NCI-H1694 treated with DMSO at 0.1 percent for 48 hours (cell line): Measurements from ENCODE around the gene NFAM1.

Experiments
- DNase-seq: peaks from one replicate; lab custom pipeline; 2025; lab: John Stamatoyannopoulos, UW

NFAM1 gene

GRCh38 chr22:42416671-42417230 is 15.5 kb downstream of the NFAM1 start:
- DNase-seq = no peak

- no peak for DNase-seq
Measured at GRCh38 chr22:42414565-42415303, 17.5 kb downstream of the NFAM1 start.

GRCh38 chr22:42414021-42414420 is 18.2 kb downstream of the NFAM1 start:
- no peak for DNase-seq

- no peak for DNase-seq
Measured at GRCh38 chr22:42412744-42413333, 19.4 kb downstream of the NFAM1 start.

GRCh38 chr22:42410708-42411107 is 21.5 kb downstream of the NFAM1 start:
- peak; percentile 21 for DNase-seq

GRCh38 chr22:42408810-42409529 is 23.2 kb downstream of the NFAM1 start:
- no peak for DNase-seq

- DNase-seq = no peak
Measured at GRCh38 chr22:42408276-42408675, 23.9 kb downstream of the NFAM1 start.

- no peak for DNase-seq
Measured at GRCh38 chr22:42404266-42404665, 27.9 kb downstream of the NFAM1 start.

- DNase-seq = no peak
Measured at GRCh38 chr22:42401535-42402334, 30.5 kb downstream of the NFAM1 start.

GRCh38 chr22:42400811-42401534 is 31.2 kb downstream of the NFAM1 start:
- no peak for DNase-seq

GRCh38 chr22:42399315-42400271 is 32.6 kb downstream of the NFAM1 start:
- DNase-seq = peak; percentile 93

- no peak for DNase-seq
Measured at GRCh38 chr22:42397332-42398249, 34.6 kb downstream of the NFAM1 start.

GRCh38 chr22:42396621-42397331 is 35.4 kb downstream of the NFAM1 start:
- peak; percentile 63 for DNase-seq

- DNase-seq = peak; percentile 62
Measured at GRCh38 chr22:42389143-42389542, 43.1 kb downstream of the NFAM1 start.

- peak; percentile 95 for DNase-seq
Measured at GRCh38 chr22:42388130-42388797, 43.9 kb downstream of the NFAM1 start.

GRCh38 chr22:42387631-42388030 is 44.6 kb downstream of the NFAM1 start:
- no peak for DNase-seq

GRCh38 chr22:42385696-42386095 is 46.5 kb downstream of the NFAM1 start:
- peak; percentile 98 for DNase-seq

GRCh38 chr22:42384506-42384905 is 47.7 kb downstream of the NFAM1 start:
- DNase-seq = no peak
